Hepatocyte (in vitro differentiated cells): ENCODE data around the gene IL4I1.

Source experiments
- EZH2phosphoT487 ChIP-seq: fragments of 200-600 bp; sonication (generic); IDR thresholded peaks from one replicate; pipeline ENCODE4 v1.6.1; 2018; ENCODE audit warnings: antibody characterized with exemption, mild to moderate bottlenecking, low read depth, moderate library complexity; ENCODE audit not compliant: unreplicated experiment, severe bottlenecking
- TF ChIP-seq, protein P1 (sequence below): fragments of 200-600 bp; sonication (generic); IDR thresholded peaks from 2 replicates; pipeline ENCODE4 v1.5.1; 2016; ENCODE audit warnings: antibody characterized with exemption, mild to moderate bottlenecking; ENCODE audit not compliant: poor library complexity

DNA sequence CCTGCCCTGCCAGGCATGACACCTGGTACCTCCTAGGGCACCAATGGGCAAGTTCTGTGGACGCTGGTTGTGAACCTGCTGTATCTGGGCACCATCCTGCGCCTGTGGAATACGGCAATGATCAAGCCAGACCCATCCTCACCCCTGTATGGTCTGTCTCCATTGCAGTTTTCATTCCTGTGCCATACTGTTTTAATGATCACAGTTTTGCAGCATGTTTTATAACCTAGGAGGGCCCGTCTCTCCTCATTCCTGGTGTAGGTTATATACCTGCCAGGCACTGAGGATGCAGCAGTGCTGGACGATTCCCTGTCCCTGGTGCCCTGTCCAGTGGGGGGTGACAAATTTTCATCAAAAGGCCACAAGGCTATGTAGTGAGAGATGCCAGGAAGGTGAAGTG lies 13.6 kb downstream of the IL4I1 start:
- TF ChIP-seq, protein P1, sequence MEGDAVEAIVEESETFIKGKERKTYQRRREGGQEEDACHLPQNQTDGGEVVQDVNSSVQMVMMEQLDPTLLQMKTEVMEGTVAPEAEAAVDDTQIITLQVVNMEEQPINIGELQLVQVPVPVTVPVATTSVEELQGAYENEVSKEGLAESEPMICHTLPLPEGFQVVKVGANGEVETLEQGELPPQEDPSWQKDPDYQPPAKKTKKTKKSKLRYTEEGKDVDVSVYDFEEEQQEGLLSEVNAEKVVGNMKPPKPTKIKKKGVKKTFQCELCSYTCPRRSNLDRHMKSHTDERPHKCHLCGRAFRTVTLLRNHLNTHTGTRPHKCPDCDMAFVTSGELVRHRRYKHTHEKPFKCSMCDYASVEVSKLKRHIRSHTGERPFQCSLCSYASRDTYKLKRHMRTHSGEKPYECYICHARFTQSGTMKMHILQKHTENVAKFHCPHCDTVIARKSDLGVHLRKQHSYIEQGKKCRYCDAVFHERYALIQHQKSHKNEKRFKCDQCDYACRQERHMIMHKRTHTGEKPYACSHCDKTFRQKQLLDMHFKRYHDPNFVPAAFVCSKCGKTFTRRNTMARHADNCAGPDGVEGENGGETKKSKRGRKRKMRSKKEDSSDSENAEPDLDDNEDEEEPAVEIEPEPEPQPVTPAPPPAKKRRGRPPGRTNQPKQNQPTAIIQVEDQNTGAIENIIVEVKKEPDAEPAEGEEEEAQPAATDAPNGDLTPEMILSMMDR = no peak
- no peak for TF ChIP-seq EZH2phosphoT487
